HCT116 (cell line): ENCODE measurements around the gene COG1. TPM values are rescaled to one million over a fixed set of nuclear protein-coding genes. Genes with fewer than 3 reads are reported as not detected.
A peak's percentile ranks its signal among the peaks of the same experiment; 100 is the strongest.

Experiments
- ATAC-seq: fragments of 200-7000 bp; cut with Tn5 transposase; 2 replicates; pipeline ENCODE4 v1.9.1; 2020; ENCODE audit warnings: mild to moderate bottlenecking, moderate library complexity
- BruUV-seq: library from RNA; stranded (reverse); fragments of 400-500 nt; replicated peaks from 2 replicates; lab custom pipeline; 2021; lab: Mats Ljungman, UMichigan
- CTCF ChIA-PET: fragments of 300-600 bp; sonication (Branson Sonifier 250); formaldehyde crosslinking; loops from one replicate; lab custom pipeline; 2021; ENCODE audit warnings: antibody characterized with exemption; lab: Charles Lee
- POLR2A ChIA-PET: fragments of 300-600, 350-600 bp; sonication (Branson Sonifier 250); formaldehyde crosslinking; loops from one replicate; lab custom pipeline; 2021; ENCODE audit warnings: antibody characterized with exemption; lab: Charles Lee
- RAD21 ChIA-PET, 2 experiments: fragments of 300-600 bp; sonication (Branson Sonifier 250); formaldehyde crosslinking; loops; one replicate each; lab custom pipeline; 2023; ENCODE audit warnings: low total read pairs in 2 of 2; ENCODE audit not compliant: uncharacterized antibody in 2 of 2, unreplicated experiment in 2 of 2, low non-redundant PET in 1 of 2; lab: Charles Lee
- DNase-seq: peaks from one replicate; pipeline ENCODE4 v3.0.0-alpha.2; 2010; ENCODE audit warnings: low read depth, low spot score
- H2AFZ ChIP-seq: fragments of 200-600 bp; shearing (Covaris generic), sonication (generic); 2 replicates; pipeline ENCODE4 v1.6.1; 2017; ENCODE audit warnings: low read depth, mixed run types, mixed read lengths, antibody characterized with exemption, low read length; ENCODE audit not compliant: poor library complexity, severe bottlenecking
- H3K27ac ChIP-seq: 2 replicates; pipeline ENCODE4 v1.5.1; 2012; ENCODE audit warnings: low read depth, low read length
- H3K27me3 ChIP-seq: fragments of 200-600 bp; sonication (generic); 2 replicates; pipeline ENCODE4 v1.6.1; 2016; ENCODE audit warnings: mixed run types, low read length, mixed read lengths; ENCODE audit not compliant: insufficient read depth
- H3K36me3 ChIP-seq, 2 experiments: fragments of 200-500 bp in 1 of 2; fragments of 200-600 bp in 1 of 2; sonication (Bioruptor generic) in 1 of 2; sonication (generic) in 1 of 2; 2 replicates each; pipeline versions ENCODE4 v1.5.1 to v1.6.1; 2014 to 2016; ENCODE audit warnings: low read length in 2 of 2, inconsistent platforms in 1 of 2, mixed read lengths in 1 of 2, mixed run types in 1 of 2; ENCODE audit not compliant: insufficient read depth in 2 of 2, control insufficient read depth in 1 of 2
- H3K4me1 ChIP-seq, 2 experiments: fragments of 200-600 bp in 1 of 2; sonication (generic) in 1 of 2; 2 replicates each; pipeline versions ENCODE4 v1.5.1 to v1.6.1; 2012 to 2017; ENCODE audit warnings: low read length in 2 of 2, inconsistent platforms in 1 of 2, mild to moderate bottlenecking in 1 of 2, mixed read lengths in 1 of 2, mixed run types in 1 of 2, moderate library complexity in 1 of 2; ENCODE audit not compliant: insufficient read depth in 2 of 2, control insufficient read depth in 1 of 2
- H3K4me2 ChIP-seq: fragments of 200-600 bp; sonication (generic); 2 replicates; pipeline ENCODE4 v1.6.1; 2017; ENCODE audit warnings: mixed run types, low read length, mixed read lengths
- H3K4me3 ChIP-seq, 2 experiments: fragments of 200-600 bp in 1 of 2; sonication (generic) in 1 of 2; replicated peaks in 1 of 2; 2 replicates each; pipeline ENCODE4 v1.5.1; 2011 to 2016; ENCODE audit warnings: low read length in 2 of 2, control low read depth in 1 of 2, low read depth in 1 of 2, mild to moderate bottlenecking in 1 of 2, mixed read lengths in 1 of 2, mixed run types in 1 of 2
- H3K79me2 ChIP-seq: fragments of 200-600 bp; sonication (generic); 2 replicates; pipeline ENCODE4 v1.6.1; 2017; ENCODE audit warnings: mild to moderate bottlenecking, mixed run types, low read length, moderate library complexity, mixed read lengths; ENCODE audit not compliant: insufficient read depth
- H3K9ac ChIP-seq: fragments of 200-600 bp; sonication (generic); 2 replicates; pipeline ENCODE4 v1.6.1; 2016; ENCODE audit warnings: low read length, mixed read lengths
- H3K9me2 ChIP-seq: fragments of 200-600 bp; sonication (generic), shearing (Covaris generic); 2 replicates; pipeline ENCODE4 v1.6.1; 2017; ENCODE audit warnings: mixed run types, mild to moderate bottlenecking, moderate library complexity; ENCODE audit not compliant: insufficient read depth
- H3K9me3 ChIP-seq, 2 experiments: fragments of 200-500 bp in 1 of 2; fragments of 200-600 bp in 1 of 2; sonication (Bioruptor generic) in 1 of 2; sonication (generic) in 1 of 2; 2 replicates each; pipeline ENCODE4 v1.6.1; 2014 to 2017; ENCODE audit warnings: low read length in 2 of 2, mixed read lengths in 2 of 2, inconsistent platforms in 1 of 2, low read depth in 1 of 2, mild to moderate bottlenecking in 1 of 2, mixed run types in 1 of 2, moderate library complexity in 1 of 2; ENCODE audit not compliant: control insufficient read depth in 1 of 2, insufficient read depth in 1 of 2
- H4K20me1 ChIP-seq: fragments of 200-600 bp; sonication (generic), shearing (Covaris generic); 2 replicates; pipeline ENCODE4 v1.6.1; 2017; ENCODE audit warnings: mixed run types, mild to moderate bottlenecking, moderate library complexity; ENCODE audit not compliant: insufficient read depth
- intact Hi-C: fragments of 100-400 bp; cut with micrococcal nuclease; formaldehyde crosslinking; loops from 2 replicates; pipeline ENCODE4 v1.10.0; 2022
- total RNA-seq: library from RNA; stranded (reverse); gene quantifications from one replicate; pipeline ENCODE4 v1.2.1, GENCODE V29; 2021; ENCODE audit not compliant: unreplicated experiment
- TF ChIP-seq, protein P1 (sequence below): IDR thresholded peaks from 2 replicates; pipeline ENCODE4 v1.6.1; 2012; ENCODE audit warnings: low read depth
- TF ChIP-seq, protein P2 (sequence below): IDR thresholded peaks from 2 replicates; pipeline ENCODE4 v1.6.1; 2012

Gene COG1
- total RNA-seq, 1 experiment from 2014 or later = 44.6 TPM

DNA sequence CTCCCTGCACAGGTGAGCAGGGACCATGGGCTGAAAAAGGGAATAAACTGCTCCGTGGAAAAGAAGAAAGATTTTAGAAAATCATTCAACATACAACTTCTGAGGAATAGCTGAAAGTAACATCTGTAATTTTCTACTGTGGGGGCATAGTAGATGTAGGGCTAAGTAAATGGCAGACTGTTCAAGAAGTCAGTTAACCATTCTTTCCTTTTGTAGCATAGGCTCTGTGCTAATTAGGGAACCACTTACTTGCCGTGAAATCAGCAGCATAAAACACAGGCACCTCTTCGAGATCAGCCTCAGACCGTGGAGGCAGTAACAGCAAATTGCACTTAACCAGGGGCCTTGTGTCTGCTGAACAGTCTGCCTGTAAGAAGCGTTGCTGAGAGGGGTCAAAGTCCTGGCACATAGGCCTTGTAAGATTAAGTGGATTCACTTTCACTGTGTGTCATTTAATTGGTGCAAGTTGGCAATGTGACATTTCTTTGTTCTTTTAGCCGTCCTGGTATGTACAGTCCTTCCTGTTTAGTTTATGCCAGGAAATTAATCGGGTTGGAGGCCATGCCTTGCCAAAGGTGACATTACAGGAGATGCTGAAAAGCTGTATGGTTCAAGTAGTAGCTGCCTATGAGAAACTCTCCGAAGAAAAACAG lies 10.4 kb downstream of the COG1 start:
- TF ChIP-seq, protein P1, sequence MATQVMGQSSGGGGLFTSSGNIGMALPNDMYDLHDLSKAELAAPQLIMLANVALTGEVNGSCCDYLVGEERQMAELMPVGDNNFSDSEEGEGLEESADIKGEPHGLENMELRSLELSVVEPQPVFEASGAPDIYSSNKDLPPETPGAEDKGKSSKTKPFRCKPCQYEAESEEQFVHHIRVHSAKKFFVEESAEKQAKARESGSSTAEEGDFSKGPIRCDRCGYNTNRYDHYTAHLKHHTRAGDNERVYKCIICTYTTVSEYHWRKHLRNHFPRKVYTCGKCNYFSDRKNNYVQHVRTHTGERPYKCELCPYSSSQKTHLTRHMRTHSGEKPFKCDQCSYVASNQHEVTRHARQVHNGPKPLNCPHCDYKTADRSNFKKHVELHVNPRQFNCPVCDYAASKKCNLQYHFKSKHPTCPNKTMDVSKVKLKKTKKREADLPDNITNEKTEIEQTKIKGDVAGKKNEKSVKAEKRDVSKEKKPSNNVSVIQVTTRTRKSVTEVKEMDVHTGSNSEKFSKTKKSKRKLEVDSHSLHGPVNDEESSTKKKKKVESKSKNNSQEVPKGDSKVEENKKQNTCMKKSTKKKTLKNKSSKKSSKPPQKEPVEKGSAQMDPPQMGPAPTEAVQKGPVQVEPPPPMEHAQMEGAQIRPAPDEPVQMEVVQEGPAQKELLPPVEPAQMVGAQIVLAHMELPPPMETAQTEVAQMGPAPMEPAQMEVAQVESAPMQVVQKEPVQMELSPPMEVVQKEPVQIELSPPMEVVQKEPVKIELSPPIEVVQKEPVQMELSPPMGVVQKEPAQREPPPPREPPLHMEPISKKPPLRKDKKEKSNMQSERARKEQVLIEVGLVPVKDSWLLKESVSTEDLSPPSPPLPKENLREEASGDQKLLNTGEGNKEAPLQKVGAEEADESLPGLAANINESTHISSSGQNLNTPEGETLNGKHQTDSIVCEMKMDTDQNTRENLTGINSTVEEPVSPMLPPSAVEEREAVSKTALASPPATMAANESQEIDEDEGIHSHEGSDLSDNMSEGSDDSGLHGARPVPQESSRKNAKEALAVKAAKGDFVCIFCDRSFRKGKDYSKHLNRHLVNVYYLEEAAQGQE = no peak
- TF ChIP-seq, protein P2, sequence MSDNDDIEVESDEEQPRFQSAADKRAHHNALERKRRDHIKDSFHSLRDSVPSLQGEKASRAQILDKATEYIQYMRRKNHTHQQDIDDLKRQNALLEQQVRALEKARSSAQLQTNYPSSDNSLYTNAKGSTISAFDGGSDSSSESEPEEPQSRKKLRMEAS = 0 out of 2 replicates have a peak, but pooled peaks have one; percentile 12
- Histone ChIP-seq H3K27ac (no peak overlapping the region), H3K4me1 (no peaks in the 10 kb centered on the region), H3K9me2 (no peaks in the 10 kb centered on the region), H3K9ac (no peak overlapping the region), H3K27me3 (no peaks in the 10 kb centered on the region), H2AFZ (no peak overlapping the region), H3K4me2 (no peak overlapping the region), H3K36me3 (peaks cover 82 to 86% of the 10 kb centered on the region in 2 experiments), H3K79me2 (no peaks in the 10 kb centered on the region; the same call in 1 of the 2 replicates), H3K4me3 (no peak overlapping the region), H4K20me1 (no peaks in the 10 kb centered on the region), H3K9me3 (no peaks in the 10 kb centered on the region)
- POLR2A ChIA-PET = interaction anchor here (0.5 kb wide), 1 partner anchor 9 kb away, joined by 4 read pairs; no protein-coding TSS in a partner anchor
- ATAC-seq (no peak), DNase-seq (no peak)
- no TSS peak for BruUV-seq
- intact Hi-C loops = no loop called here
- CTCF ChIA-PET = interaction anchor here (1.5 kb wide), 1 partner anchor 166 kb away, joined by 4 read pairs; no protein-coding TSS in a partner anchor
- RAD21 ChIA-PET = interaction anchor here in 1 of 2 experiments (0.6 kb wide), 1 partner anchor 482 kb away, joined by 4 read pairs; no protein-coding TSS in a partner anchor
